LNCAP (cell line): Measurements from ENCODE around the gene HS6ST2.

Source experiments
- CTCF ChIP-seq: fragments of 450-650 bp; IDR thresholded peaks from 2 replicates; pipeline ENCODE4 v1.5.1; 2017; ENCODE audit warnings: mild to moderate bottlenecking

HS6ST2 gene

GRCh38 chrX:132916349-132916748 is 42.1 kb downstream of the HS6ST2 start:
- no peak for TF ChIP-seq CTCF

- no peak for TF ChIP-seq CTCF
Measured at GRCh38 chrX:132909643-132910042, 48.8 kb downstream of the HS6ST2 start.

- no peak for TF ChIP-seq CTCF
Measured at GRCh38 chrX:132908891-132909290, 49.5 kb downstream of the HS6ST2 start.

- no peak for TF ChIP-seq CTCF
Measured at GRCh38 chrX:132900633-132901293, 57.7 kb downstream of the HS6ST2 start.

GRCh38 chrX:132887569-132887968 is 70.9 kb downstream of the HS6ST2 start:
- no peak for TF ChIP-seq CTCF

- no peak for TF ChIP-seq CTCF
Measured at GRCh38 chrX:132883358-132883915, 75.0 kb downstream of the HS6ST2 start.

GRCh38 chrX:132877954-132878536 is 80.4 kb downstream of the HS6ST2 start:
- no peak for TF ChIP-seq CTCF
